Measurements from ENCODE around the gene UCN2. TPM values are rescaled to one million over a fixed set of nuclear protein-coding genes. Genes with fewer than 3 reads are reported as not detected.

Gene UCN2
- total and polyA plus RNA-seq, 2 of the 8 experiments (the other 6 are each of a cell fraction or from before 2014, with no cell fraction given), result 0.14 TPM; not detected in 1

- H3K27me3 ChIP-seq (replicated peaks in 1 of 4; ENCODE audit: control insufficient read depth in 3 of 4, extremely low read depth in 1 of 4, insufficient read depth in 3 of 4, low read length in 3 of 4), result no peaks in the 10 kb centered on the region
- no peaks in the 10 kb centered on the region for H3K23me2 ChIP-seq (ENCODE audit: low read depth, low read length)
- H3K4me1 ChIP-seq (replicated peaks in 1 of 4; ENCODE audit: control insufficient read depth in 3 of 4, insufficient read depth in 4 of 4, low read length in 3 of 4), result peaks cover 4 to 26% (median 17%) of the 10 kb centered on the region in 4 experiments
- no peak overlapping the region for H3K4me3 ChIP-seq (ENCODE audit: extremely low read depth in 1 of 4, insufficient read depth in 2 of 4, low read depth in 3 of 4, low read length in 4 of 4)
- no peak overlapping the region for H3K27ac ChIP-seq (ENCODE audit: low read depth, low read length)
- ChIA-PET POLR2A (ENCODE audit: partially characterized antibody) (interaction anchor here (0.9 to 1.6 kb wide), 2 partner anchors 32 to 98 kb away, joined by 3 to 4 read pairs; partner anchors contain the start of gene CELSR3), CTCF (ENCODE audit: partially characterized antibody) (interaction anchor here (0.7 to 6.1 kb wide), 2 partner anchors 16 to 17 kb away, joined by 3 to 32 read pairs; no protein-coding TSS in a partner anchor)
- H3K79me1 ChIP-seq (ENCODE audit: low read depth, low read length), result no peaks in the 10 kb centered on the region
- no peak overlapping the region for H3K4me2 ChIP-seq (ENCODE audit: insufficient read depth in 1 of 2, low read depth in 2 of 2, low read length in 2 of 2)
- H3K79me2 ChIP-seq (ENCODE audit: control insufficient read depth in 1 of 2, insufficient read depth in 2 of 2, low read length in 2 of 2), result no peaks in the 10 kb centered on the region
- FAIRE-seq, result no peak
- no peak overlapping the region for H3K14ac ChIP-seq (ENCODE audit: insufficient read length)
- H3K23ac ChIP-seq (ENCODE audit: insufficient read length), result no peak overlapping the region
- no peak overlapping the region for H2BK5ac ChIP-seq (ENCODE audit: low read depth, low read length)
- no peak overlapping the region for H2AFZ ChIP-seq (ENCODE audit: low read length)
- H3K9ac ChIP-seq (replicated peaks in 1 of 4; ENCODE audit: extremely low read depth in 1 of 4, low read depth in 3 of 4, low read length in 3 of 4), result no peak overlapping the region
- H4K5ac ChIP-seq (ENCODE audit: insufficient read length, low read depth, low read length), result no peak overlapping the region
- no peak overlapping the region for H3K4ac ChIP-seq (replicated peaks; ENCODE audit: insufficient read length, low read depth, low read length)
- H4K8ac ChIP-seq (ENCODE audit: extremely low read depth, insufficient read depth, low read length), result no peak overlapping the region
- H2BK20ac ChIP-seq (ENCODE audit: low read length), result no peak overlapping the region
- no peaks in the 10 kb centered on the region for H3K36me3 ChIP-seq (ENCODE audit: control insufficient read depth in 2 of 4, insufficient read depth in 4 of 4, low read length in 3 of 4)
- H2BK15ac ChIP-seq (ENCODE audit: low read length), result no peak overlapping the region
- no peak overlapping the region for H4K91ac ChIP-seq (replicated peaks; ENCODE audit: insufficient read length, low read length)
- H3K18ac ChIP-seq (ENCODE audit: extremely low read depth, low read length), result no peak overlapping the region
- no peak overlapping the region for H2BK120ac ChIP-seq (replicated peaks; ENCODE audit: low read depth, low read length)
- no peaks in the 10 kb centered on the region for H4K20me1 ChIP-seq (replicated peaks in 1 of 2; ENCODE audit: control insufficient read depth in 1 of 2, insufficient read depth in 2 of 2, low read length in 2 of 2)
- H2AK5ac ChIP-seq (ENCODE audit: low read depth, low read length), result no peak overlapping the region
- 96% methylated on average over 11 of the region's 11 CpGs; no CpG with 5 or more reads in 1 of the 2 experiments for WGBS, 2 experiments (ENCODE audit: extremely low coverage in 1 of 2, insufficient coverage in 1 of 2, insufficient read length in 1 of 2, insufficient replicate concordance in 2 of 2, low coverage in 1 of 2, low lambda C conversion rate in 2 of 2, missing lambda C conversion rate in 1 of 2)
- no peaks in the 10 kb centered on the region for H3K9me3 ChIP-seq (ENCODE audit: insufficient read depth in 2 of 2, low read depth in 1 of 2, low read length in 1 of 2)
- H3K56ac ChIP-seq (replicated peaks; ENCODE audit: insufficient read length, low read depth, low read length), result no peak overlapping the region
- DNase-seq (ENCODE audit: low read depth in 1 of 2, low spot score in 2 of 2), result no peak
- H2BK12ac ChIP-seq (ENCODE audit: low read depth, low read length), result no peak overlapping the region
- no peak for TF ChIP-seq CBX5 (IDR thresholded peaks at IDR 0.05; ENCODE audit: low read depth, low read length)
- no peak for TF ChIP-seq CHD2 (IDR thresholded peaks at IDR 0.05; ENCODE audit: low read length)
- no peak for TF ChIP-seq USF2 (IDR thresholded peaks at IDR 0.05; ENCODE audit: low read length)
- no peak for TF ChIP-seq SIX5 (IDR thresholded peaks at IDR 0.05; ENCODE audit: low read depth, low read length)
- TF ChIP-seq E2F6 (IDR thresholded peaks at IDR 0.05), result no peak
- no peak for TF ChIP-seq KDM1A (IDR thresholded peaks at IDR 0.05; ENCODE audit: borderline replicate concordance, low read length)
- no peak for TF ChIP-seq TBP (IDR thresholded peaks at IDR 0.05; ENCODE audit: low read depth, low read length)
- TF ChIP-seq HDAC6 (IDR thresholded peaks at IDR 0.05; ENCODE audit: low read depth, low read length), result no peak
- TF ChIP-seq CHD1 (IDR thresholded peaks at IDR 0.05; ENCODE audit: low read depth, low read length), result no peak
- no peak for TF ChIP-seq GABPA (IDR thresholded peaks at IDR 0.05; ENCODE audit: borderline replicate concordance, insufficient read depth, low read length)
- no peak for TF ChIP-seq ATF2 (IDR thresholded peaks at IDR 0.05; ENCODE audit: low read length)
Observed at GRCh38 chr3:48564667-48565066, 1.1 kb upstream of the UCN2 start.

Measured in H1 (cell line).